ENCODE data around the gene FGFBP2. TPM values are rescaled to one million over a fixed set of nuclear protein-coding genes. Genes with fewer than 3 reads are reported as not detected.
"Not testable (repeated sequence)": the region's sequence is repeated elsewhere in the genome, so short reads cannot be mapped to it uniquely, and the experiment has no call there.

FGFBP2 gene
- polyA plus RNA-seq, 3 donors = 0.61 to 1.1 TPM; not detected in 1

GRCh38 chr4:15917297-15917696 is 45.7 kb downstream of the FGFBP2 start:
- no peak overlapping the region for H2AFZ ChIP-seq (ENCODE audit: insufficient read depth, low read depth, low read length, poor library complexity, severe bottlenecking)
- H3K79me2 ChIP-seq (ENCODE audit: insufficient read depth, low read length) = no peaks in the 10 kb centered on the region
- H3K4me1 ChIP-seq (ENCODE audit: control insufficient read depth in 1 of 2, insufficient read depth in 2 of 2, low read length in 2 of 2) = no peaks in the 10 kb centered on the region
- no peak overlapping the region for H3K27ac Mint-ChIP-seq
- intact Hi-C loops (cut with micrococcal nuclease) = no loop called here
- peaks cover 2 to 6% (median 3%) of the 10 kb centered on the region in 3 donors for H3K27me3 Mint-ChIP-seq (ENCODE audit: low read depth in 3 of 3)
- H3K4me3 ChIP-seq (replicated peaks in 1 of 3; ENCODE audit: low read depth in 2 of 3, low read length in 3 of 3) = no peak overlapping the region
- H3K4me2 ChIP-seq (replicated peaks; ENCODE audit: extremely low read depth, low read length, poor library complexity, severe bottlenecking) = no peak overlapping the region
- peaks cover 3 to 8% (median 5%) of the 10 kb centered on the region in 7 donors for H3K9me3 Mint-ChIP-seq
- no peaks in the 10 kb centered on the region for H3K36me3 ChIP-seq (replicated peaks in 1 of 2; ENCODE audit: control insufficient read depth in 1 of 2, insufficient read depth in 2 of 2, low read length in 2 of 2)
- no peaks in the 10 kb centered on the region for H3K36me3 Mint-ChIP-seq
- TF ChIP-seq CTCF (IDR thresholded peaks at IDR 0.05) = no peak
- H3K9me3 ChIP-seq (replicated peaks in 1 of 2; ENCODE audit: control insufficient read depth in 1 of 2, insufficient read depth in 1 of 2, low read length in 2 of 2) = peaks cover 0 to 5% of the 10 kb centered on the region in 2 donors
- H3K4me3 Mint-ChIP-seq = no peak overlapping the region
- WGBS (ENCODE audit: insufficient coverage) = no CpG with 5 or more reads among the region's 2 CpGs
- H3K4me1 Mint-ChIP-seq = no peaks in the 10 kb centered on the region
- H3K27me3 ChIP-seq (ENCODE audit: control insufficient read depth in 2 of 2, insufficient read depth in 2 of 2, low read length in 2 of 2) = peaks cover 0 to 2% of the 10 kb centered on the region in 2 donors
- H3K9ac ChIP-seq (ENCODE audit: insufficient read depth, low read length, poor library complexity, severe bottlenecking) = no peak overlapping the region
- DNase-seq = no peak
- H4K20me1 ChIP-seq (ENCODE audit: insufficient read depth, low read length) = no peaks in the 10 kb centered on the region
- no peak overlapping the region for H3K27ac ChIP-seq (ENCODE audit: low read depth in 1 of 2, low read length in 2 of 2)

GRCh38 chr4:15916358-15916757 is 46.6 kb downstream of the FGFBP2 start:
- H3K4me1 Mint-ChIP-seq; H3K79me2 ChIP-seq (ENCODE audit: insufficient read depth, low read length); H2AFZ ChIP-seq (ENCODE audit: insufficient read depth, low read depth, low read length, poor library complexity, severe bottlenecking); H3K27me3 Mint-ChIP-seq (ENCODE audit: low read depth in 3 of 3); H3K4me1 ChIP-seq (ENCODE audit: control insufficient read depth in 1 of 2, insufficient read depth in 2 of 2, low read length in 2 of 2); H3K9me3 Mint-ChIP-seq; H3K4me3 ChIP-seq (replicated peaks in 1 of 3; ENCODE audit: low read depth in 2 of 3, low read length in 3 of 3); H3K27ac ChIP-seq (ENCODE audit: low read depth in 1 of 2, low read length in 2 of 2); DNase-seq; H3K4me3 Mint-ChIP-seq; H3K36me3 Mint-ChIP-seq; H3K27ac Mint-ChIP-seq; H3K36me3 ChIP-seq (replicated peaks in 1 of 2; ENCODE audit: control insufficient read depth in 1 of 2, insufficient read depth in 2 of 2, low read length in 2 of 2); H4K20me1 ChIP-seq (ENCODE audit: insufficient read depth, low read length); H3K9me3 ChIP-seq (replicated peaks in 1 of 2; ENCODE audit: control insufficient read depth in 1 of 2, insufficient read depth in 1 of 2, low read length in 2 of 2); H3K9ac ChIP-seq (ENCODE audit: insufficient read depth, low read length, poor library complexity, severe bottlenecking); H3K4me2 ChIP-seq (replicated peaks; ENCODE audit: extremely low read depth, low read length, poor library complexity, severe bottlenecking); intact Hi-C loops (cut with micrococcal nuclease); H3K27me3 ChIP-seq (ENCODE audit: control insufficient read depth in 2 of 2, insufficient read depth in 2 of 2, low read length in 2 of 2): not testable (repeated sequence)
- WGBS (ENCODE audit: insufficient coverage) = 100% methylated on average over 2 of the region's 9 CpGs

Measured in CD14-positive monocyte (primary cell).